ENCODE results near the gene DLGAP1. TPM values are rescaled to one million over a fixed set of nuclear protein-coding genes. Genes with fewer than 3 reads are reported as not detected.
"Not testable (repeated sequence)": the region's sequence is repeated elsewhere in the genome, so short reads cannot be mapped to it uniquely, and the experiment has no call there.

DLGAP1 gene
- total RNA-seq, 1 donor from 2014 or later = 80.2 TPM

- DNase-seq = no peak
Measured at GRCh38 chr18:3491981-3492555, 963.0 kb downstream of the DLGAP1 start.

- no peak for DNase-seq
Measured at GRCh38 chr18:3489462-3489861, 965.6 kb downstream of the DLGAP1 start.

GRCh38 chr18:3486512-3486911, 968.6 kb downstream of the DLGAP1 start:
- no peak for DNase-seq

- DNase-seq = no peak
Measured at GRCh38 chr18:3485153-3486149, 969.7 kb downstream of the DLGAP1 start.

- no peak for DNase-seq
Measured at GRCh38 chr18:3482258-3482657, 972.8 kb downstream of the DLGAP1 start.

GRCh38 chr18:3481696-3482210, 973.4 kb downstream of the DLGAP1 start:
- DNase-seq = no peak

GRCh38 chr18:3480827-3481573, 974.1 kb downstream of the DLGAP1 start:
- DNase-seq = no peak

GRCh38 chr18:3479978-3480509, 975.1 kb downstream of the DLGAP1 start:
- DNase-seq = no peak

- no peak for DNase-seq
Measured at GRCh38 chr18:3478262-3478978, 976.7 kb downstream of the DLGAP1 start.

- DNase-seq = no peak
Measured at GRCh38 chr18:3472681-3473544, 982.2 kb downstream of the DLGAP1 start.

- not testable (repeated sequence) for DNase-seq
Measured at GRCh38 chr18:3472121-3472520, 983.0 kb downstream of the DLGAP1 start.

- no peak for DNase-seq
Measured at GRCh38 chr18:3471141-3471648, 983.9 kb downstream of the DLGAP1 start.

GRCh38 chr18:3468833-3469232, 986.3 kb downstream of the DLGAP1 start:
- no peak for DNase-seq

GRCh38 chr18:3468066-3468705, 986.9 kb downstream of the DLGAP1 start:
- no peak for DNase-seq

GRCh38 chr18:3466872-3467271, 988.2 kb downstream of the DLGAP1 start:
- DNase-seq = no peak

GRCh38 chr18:3466045-3466444, 989.1 kb downstream of the DLGAP1 start:
- no peak for DNase-seq

GRCh38 chr18:3463051-3463450, 992.1 kb downstream of the DLGAP1 start:
- no peak for DNase-seq

- DNase-seq = no peak
Measured at GRCh38 chr18:3461704-3462103, 993.4 kb downstream of the DLGAP1 start.

- DNase-seq = no peak
Measured at GRCh38 chr18:3460823-3461398, 994.2 kb downstream of the DLGAP1 start.

Data from occipital lobe (tissue), 2 donors.